22Rv1 (cell line): ENCODE results near the gene CCNO.

Source experiments
- H3K27ac ChIP-seq: fragments of 450-650 bp; 2 replicates; pipeline ENCODE4 v1.5.1; 2017
- CTCF ChIP-seq: fragments of 450-650 bp; IDR thresholded peaks from 2 replicates; pipeline ENCODE4 v1.5.1; 2017; ENCODE audit warnings: mild to moderate bottlenecking
- ZFX ChIP-seq: fragments of 450-650 bp; IDR thresholded peaks from 2 replicates; pipeline ENCODE4 v1.6.1; 2017; ENCODE audit warnings: antibody characterized with exemption, borderline replicate concordance

The CCNO gene, protein sequence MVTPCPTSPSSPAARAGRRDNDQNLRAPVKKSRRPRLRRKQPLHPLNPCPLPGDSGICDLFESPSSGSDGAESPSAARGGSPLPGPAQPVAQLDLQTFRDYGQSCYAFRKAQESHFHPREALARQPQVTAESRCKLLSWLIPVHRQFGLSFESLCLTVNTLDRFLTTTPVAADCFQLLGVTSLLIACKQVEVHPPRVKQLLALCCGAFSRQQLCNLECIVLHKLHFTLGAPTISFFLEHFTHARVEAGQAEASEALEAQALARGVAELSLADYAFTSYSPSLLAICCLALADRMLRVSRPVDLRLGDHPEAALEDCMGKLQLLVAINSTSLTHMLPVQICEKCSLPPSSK

DNA sequence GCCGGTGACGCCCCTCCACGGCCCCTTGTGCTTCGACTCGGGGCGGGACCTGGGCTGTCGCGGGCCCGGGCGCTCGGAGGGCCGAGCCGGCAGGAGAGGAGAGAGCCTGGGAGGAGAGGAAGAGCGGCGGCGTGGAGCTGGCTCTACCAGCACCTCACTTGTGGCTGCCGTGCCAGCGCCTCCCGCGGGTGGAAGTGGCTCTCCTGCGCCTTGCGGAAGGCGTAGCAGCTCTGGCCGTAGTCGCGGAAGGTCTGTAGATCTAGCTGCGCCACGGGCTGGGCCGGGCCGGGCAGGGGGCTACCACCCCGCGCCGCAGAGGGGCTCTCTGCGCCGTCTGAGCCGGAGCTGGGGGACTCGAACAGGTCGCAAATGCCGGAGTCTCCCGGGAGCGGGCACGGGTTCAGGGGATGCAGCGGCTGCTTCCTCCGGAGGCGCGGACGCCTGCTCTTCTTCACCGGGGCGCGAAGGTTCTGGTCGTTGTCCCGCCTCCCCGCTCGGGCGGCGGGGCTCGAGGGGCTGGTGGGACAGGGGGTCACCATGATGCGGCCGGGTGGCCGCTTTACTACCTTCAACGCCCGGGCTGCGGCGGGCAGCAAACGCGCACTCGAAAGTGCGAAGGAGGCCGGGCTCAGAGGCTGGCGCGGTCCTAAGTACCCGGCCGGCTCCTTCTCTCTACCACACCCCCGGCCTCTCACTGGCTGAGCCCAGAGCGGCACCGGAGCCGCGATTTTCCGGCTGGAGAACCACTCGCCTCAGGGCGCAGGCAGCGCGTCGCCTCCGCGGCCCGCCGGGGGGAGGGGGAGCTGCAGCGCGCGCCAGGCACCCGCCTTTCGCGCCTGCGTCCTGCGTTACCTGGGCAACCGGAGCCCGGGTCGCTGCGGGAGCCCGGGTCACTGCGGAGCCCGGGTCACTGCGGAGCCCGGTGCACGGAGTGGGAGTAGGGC is at the start of gene CCNO:
Gene CCNO, minus strand, starts transcription at position 624 of the 944 bp plus-strand sequence. Its CDS starts 85 bp downstream, at position 539.
- TF ChIP-seq CTCF (peak; percentile 31), ZFX (no peak)
- peak within 1 kb of the TSS; percentile 71 for H3K27ac ChIP-seq

DNA sequence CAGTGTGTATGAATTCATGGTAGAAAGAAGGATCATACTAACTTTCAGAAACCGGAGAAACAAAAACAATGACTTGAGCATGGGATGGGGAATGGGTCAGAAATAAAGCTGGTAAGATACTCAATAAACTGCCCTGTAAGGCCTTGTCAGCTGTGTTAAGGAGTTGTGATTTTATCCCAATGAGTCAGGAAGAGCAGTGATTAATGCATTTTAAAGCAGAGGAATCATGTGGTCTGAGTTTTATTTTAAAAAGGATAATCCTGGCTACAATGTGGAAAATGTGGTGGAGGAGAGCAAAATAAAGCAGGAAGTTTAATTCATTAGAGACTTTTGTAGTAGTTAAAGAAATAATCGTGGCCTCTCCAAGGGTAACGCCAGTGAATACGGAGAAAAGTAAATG is 45.4 kb upstream of the CCNO start:
- H3K27ac ChIP-seq, result no peak overlapping the region
- no peak for TF ChIP-seq CTCF
- no peak for TF ChIP-seq ZFX

- no peak for TF ChIP-seq CTCF
- no peak for TF ChIP-seq ZFX
- no peak overlapping the region for H3K27ac ChIP-seq
These were observed 43.4 kb upstream of the CCNO start for GRCh38 chr5:55276771-55277170.

DNA sequence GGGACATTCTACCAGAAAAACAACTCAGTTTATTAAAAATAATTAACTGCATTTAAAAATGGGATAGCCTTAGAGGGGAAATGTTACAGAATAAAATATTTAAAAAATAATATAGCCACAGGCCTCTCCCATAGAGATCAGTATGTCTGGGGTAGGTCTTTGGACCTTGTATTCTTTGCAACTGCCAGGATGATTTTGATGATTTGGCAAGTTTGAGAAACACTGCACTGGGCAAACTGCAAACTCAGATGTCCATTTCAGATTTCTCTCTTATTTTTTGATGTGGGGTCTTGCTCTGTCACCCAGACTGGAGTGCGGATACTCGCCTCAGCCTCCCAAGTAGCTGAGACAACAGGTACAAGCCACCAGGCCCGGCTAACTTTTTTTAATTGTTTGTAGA is 24.9 kb upstream of the CCNO start:
- H3K27ac ChIP-seq, result no peak overlapping the region
- TF ChIP-seq ZFX (no peak), CTCF (no peak)

DNA sequence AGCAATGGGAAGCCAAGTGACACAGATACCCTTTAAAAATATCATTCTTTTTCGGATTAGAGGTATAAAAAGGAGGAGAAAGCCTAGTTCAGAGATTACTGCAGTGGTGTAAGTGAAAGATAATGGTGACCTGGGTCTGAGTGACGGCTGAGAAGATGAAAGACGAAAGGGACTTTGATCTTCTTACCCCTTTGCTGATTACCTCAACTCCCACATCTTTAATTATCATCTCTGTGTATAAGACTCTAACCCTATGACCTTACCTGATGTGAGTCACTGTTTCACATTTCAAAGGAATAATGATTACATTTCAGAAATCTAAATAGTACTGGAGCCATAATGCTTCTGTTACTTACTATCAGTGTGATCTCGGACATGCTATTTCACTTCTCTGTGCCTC is 21.4 kb upstream of the CCNO start:
- TF ChIP-seq ZFX (no peak), CTCF (no peak)
- no peak overlapping the region for H3K27ac ChIP-seq

GRCh38 chr5:55250064-55250463 is 16.7 kb upstream of the CCNO start:
- H3K27ac ChIP-seq, result no peak overlapping the region
- TF ChIP-seq ZFX, result no peak
- no peak for TF ChIP-seq CTCF

DNA sequence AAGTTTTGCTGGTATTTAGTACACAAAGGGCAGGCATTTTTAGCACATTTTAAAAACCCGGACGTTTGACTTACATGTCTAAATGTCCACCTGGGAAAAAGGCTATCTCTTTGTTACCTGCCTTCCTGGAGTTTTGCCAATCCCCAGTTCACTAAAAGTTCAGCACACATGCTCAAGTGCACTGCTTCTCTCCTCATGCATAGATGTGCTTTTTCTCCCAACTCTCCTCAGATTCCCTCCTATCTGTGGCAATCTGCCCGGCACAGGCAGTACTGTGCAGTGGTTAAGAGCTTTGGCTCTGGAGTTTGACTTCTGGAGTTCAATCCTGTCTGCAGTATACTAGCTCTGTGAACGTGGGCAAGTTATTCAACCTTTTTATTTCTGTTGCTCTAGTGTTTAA is 8.3 kb upstream of the CCNO start:
- H3K27ac ChIP-seq, result no peak overlapping the region
- TF ChIP-seq ZFX (no peak), CTCF (no peak)
